Measurements from ENCODE around the gene PSPN.

- TF ChIP-seq, protein P1, sequence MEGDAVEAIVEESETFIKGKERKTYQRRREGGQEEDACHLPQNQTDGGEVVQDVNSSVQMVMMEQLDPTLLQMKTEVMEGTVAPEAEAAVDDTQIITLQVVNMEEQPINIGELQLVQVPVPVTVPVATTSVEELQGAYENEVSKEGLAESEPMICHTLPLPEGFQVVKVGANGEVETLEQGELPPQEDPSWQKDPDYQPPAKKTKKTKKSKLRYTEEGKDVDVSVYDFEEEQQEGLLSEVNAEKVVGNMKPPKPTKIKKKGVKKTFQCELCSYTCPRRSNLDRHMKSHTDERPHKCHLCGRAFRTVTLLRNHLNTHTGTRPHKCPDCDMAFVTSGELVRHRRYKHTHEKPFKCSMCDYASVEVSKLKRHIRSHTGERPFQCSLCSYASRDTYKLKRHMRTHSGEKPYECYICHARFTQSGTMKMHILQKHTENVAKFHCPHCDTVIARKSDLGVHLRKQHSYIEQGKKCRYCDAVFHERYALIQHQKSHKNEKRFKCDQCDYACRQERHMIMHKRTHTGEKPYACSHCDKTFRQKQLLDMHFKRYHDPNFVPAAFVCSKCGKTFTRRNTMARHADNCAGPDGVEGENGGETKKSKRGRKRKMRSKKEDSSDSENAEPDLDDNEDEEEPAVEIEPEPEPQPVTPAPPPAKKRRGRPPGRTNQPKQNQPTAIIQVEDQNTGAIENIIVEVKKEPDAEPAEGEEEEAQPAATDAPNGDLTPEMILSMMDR (IDR thresholded peaks at IDR 0.05; ENCODE audit: low read depth, low read length) = no peak
- TF ChIP-seq POLR2A (IDR thresholded peaks at IDR 0.05; ENCODE audit: extremely low read depth, insufficient read length) (no peak), MYC (IDR thresholded peaks at IDR 0.05; ENCODE audit: low read depth, low read length) (no peak)
- TF ChIP-seq, protein P2, sequence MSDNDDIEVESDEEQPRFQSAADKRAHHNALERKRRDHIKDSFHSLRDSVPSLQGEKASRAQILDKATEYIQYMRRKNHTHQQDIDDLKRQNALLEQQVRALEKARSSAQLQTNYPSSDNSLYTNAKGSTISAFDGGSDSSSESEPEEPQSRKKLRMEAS (IDR thresholded peaks at IDR 0.05; ENCODE audit: low read depth, low read length) = no peak
These were observed 35.1 kb downstream of the PSPN start for GRCh38 chr19:6340493-6341201.

All from NB4 (cell line).